Nephron progenitor cell (in vitro differentiated cells): ENCODE results near the gene VOPP1.

ENCODE experiments used
- DNase-seq: peaks from one replicate; pipeline ENCODE4 v3.0.0; 2021
- H3K27ac Mint-ChIP-seq: 2 replicates; pipeline ENCODE4 v1.8.0; 2021; ENCODE audit warnings: mild to moderate bottlenecking, moderate library complexity, mixed read lengths
- H3K27me3 Mint-ChIP-seq: 2 replicates; pipeline ENCODE4 v1.8.0; 2021; ENCODE audit warnings: mild to moderate bottlenecking, low read depth, mixed read lengths; ENCODE audit not compliant: poor library complexity
- H3K36me3 Mint-ChIP-seq: 2 replicates; pipeline ENCODE4 v1.8.0; 2021; ENCODE audit warnings: low read depth, mixed read lengths
- H3K4me1 Mint-ChIP-seq: 2 replicates; pipeline ENCODE4 v1.8.0; 2021; ENCODE audit warnings: mixed read lengths
- H3K4me3 Mint-ChIP-seq: 2 replicates; pipeline ENCODE4 v1.8.0; 2021; ENCODE audit warnings: mild to moderate bottlenecking, moderate library complexity, mixed read lengths
- H3K9me3 Mint-ChIP-seq: 2 replicates; pipeline ENCODE4 v1.8.0; 2021; ENCODE audit warnings: mild to moderate bottlenecking, moderate library complexity, mixed read lengths
- TF ChIP-seq, protein P1 (sequence below): fragments of 200-600 bp; sonication (generic); IDR thresholded peaks from 2 replicates; pipeline ENCODE4 v1.5.0; 2021; ENCODE audit warnings: antibody characterized with exemption

Gene VOPP1

GRCh38 chr7:55504967-55505658 is 67.2 kb downstream of the VOPP1 start:
- Mint-ChIP-seq H3K36me3 (no peaks in the 10 kb centered on the region), H3K4me1 (peaks cover 20% of the 10 kb centered on the region), H3K27me3 (no peaks in the 10 kb centered on the region), H3K4me3 (no peak overlapping the region), H3K27ac (peak overlapping the region; percentile 21), H3K9me3 (no peaks in the 10 kb centered on the region)
- DNase-seq: no peak
- TF ChIP-seq, protein P1, sequence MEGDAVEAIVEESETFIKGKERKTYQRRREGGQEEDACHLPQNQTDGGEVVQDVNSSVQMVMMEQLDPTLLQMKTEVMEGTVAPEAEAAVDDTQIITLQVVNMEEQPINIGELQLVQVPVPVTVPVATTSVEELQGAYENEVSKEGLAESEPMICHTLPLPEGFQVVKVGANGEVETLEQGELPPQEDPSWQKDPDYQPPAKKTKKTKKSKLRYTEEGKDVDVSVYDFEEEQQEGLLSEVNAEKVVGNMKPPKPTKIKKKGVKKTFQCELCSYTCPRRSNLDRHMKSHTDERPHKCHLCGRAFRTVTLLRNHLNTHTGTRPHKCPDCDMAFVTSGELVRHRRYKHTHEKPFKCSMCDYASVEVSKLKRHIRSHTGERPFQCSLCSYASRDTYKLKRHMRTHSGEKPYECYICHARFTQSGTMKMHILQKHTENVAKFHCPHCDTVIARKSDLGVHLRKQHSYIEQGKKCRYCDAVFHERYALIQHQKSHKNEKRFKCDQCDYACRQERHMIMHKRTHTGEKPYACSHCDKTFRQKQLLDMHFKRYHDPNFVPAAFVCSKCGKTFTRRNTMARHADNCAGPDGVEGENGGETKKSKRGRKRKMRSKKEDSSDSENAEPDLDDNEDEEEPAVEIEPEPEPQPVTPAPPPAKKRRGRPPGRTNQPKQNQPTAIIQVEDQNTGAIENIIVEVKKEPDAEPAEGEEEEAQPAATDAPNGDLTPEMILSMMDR: no peak

DNA sequence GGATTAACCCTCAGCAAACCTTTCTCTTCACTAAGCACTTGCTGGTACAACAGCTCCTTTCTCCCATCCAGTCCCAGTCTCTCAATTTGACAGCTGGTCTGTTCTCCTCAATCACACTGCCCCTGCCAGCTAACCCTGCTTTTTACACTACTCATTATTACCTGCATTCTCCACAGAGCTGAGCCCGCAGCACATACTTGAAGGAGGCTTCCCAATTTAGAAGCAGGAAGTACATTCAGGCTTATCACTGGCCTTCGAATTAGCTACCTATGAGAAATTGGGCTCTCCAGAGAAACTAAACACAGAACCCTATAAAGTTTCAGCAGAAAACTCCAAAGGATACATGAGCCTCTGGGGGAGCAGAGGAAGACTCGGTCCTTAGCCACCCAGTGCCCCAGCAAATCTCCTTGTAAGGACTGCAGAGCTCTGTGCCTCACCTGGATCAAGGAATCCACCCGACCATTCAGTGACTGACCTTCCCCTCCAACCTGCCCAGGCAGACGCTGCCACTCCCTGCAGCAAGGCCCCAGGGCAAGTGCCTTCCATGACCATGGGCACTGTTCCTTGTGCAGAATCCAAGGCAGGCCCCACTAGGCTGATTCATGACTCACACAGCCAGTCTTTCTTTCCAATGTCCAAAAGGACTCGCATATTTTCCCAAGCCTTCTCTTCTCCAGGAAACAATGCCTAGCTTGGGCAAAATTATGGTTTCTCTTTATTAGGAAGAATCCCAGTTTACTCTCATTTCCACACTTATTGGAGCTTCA is 68.0 kb downstream of the VOPP1 start:
- Mint-ChIP-seq H3K27ac (peak overlapping the region; percentile 55), H3K36me3 (no peaks in the 10 kb centered on the region), H3K4me1 (peaks cover 28% of the 10 kb centered on the region), H3K4me3 (no peak overlapping the region), H3K27me3 (peaks cover 3% of the 10 kb centered on the region), H3K9me3 (no peaks in the 10 kb centered on the region)
- TF ChIP-seq, protein P1: no peak
- DNase-seq: no peak

DNA sequence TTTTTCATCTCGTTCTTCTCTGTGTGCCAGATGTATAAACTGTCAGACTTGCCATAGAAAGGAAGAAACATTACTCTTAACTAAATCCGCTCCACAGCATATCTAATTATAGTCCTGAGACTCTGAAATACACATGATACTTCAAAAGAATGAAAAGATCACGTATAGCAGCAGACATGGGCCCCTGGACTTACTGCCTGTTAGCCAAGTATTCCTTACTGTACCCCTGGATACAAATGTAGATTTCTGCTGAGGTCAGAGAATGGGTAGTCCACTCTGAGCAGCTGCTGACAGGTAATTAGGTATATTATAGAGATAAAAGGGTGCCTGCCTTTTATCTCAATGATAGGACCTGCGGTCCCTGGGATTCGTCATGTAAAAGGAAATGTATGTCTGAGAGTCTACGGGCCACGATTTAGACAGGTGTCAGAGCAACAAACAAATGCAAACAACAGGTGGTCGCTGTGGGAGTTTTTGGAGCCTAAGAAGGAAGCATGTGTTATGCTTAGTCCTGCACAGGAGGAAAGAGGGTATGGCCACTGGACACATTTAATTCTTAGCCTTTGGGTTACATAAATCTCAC is 69.4 kb downstream of the VOPP1 start:
- peaks cover 34% of the 10 kb centered on the region for H3K4me1 Mint-ChIP-seq
- H3K4me3 Mint-ChIP-seq: no peak overlapping the region
- no peak overlapping the region for H3K27ac Mint-ChIP-seq
- no peak for DNase-seq
- TF ChIP-seq, protein P1: no peak
- H3K9me3 Mint-ChIP-seq: no peaks in the 10 kb centered on the region
- no peaks in the 10 kb centered on the region for H3K36me3 Mint-ChIP-seq
- H3K27me3 Mint-ChIP-seq: peaks cover 3% of the 10 kb centered on the region

GRCh38 chr7:55502124-55502857 is 70.0 kb downstream of the VOPP1 start:
- Mint-ChIP-seq H3K27me3 (peaks cover 3% of the 10 kb centered on the region), H3K4me3 (no peak overlapping the region), H3K36me3 (no peaks in the 10 kb centered on the region), H3K9me3 (no peaks in the 10 kb centered on the region), H3K4me1 (peaks cover 34% of the 10 kb centered on the region), H3K27ac (no peak overlapping the region)
- TF ChIP-seq, protein P1: no peak
- no peak for DNase-seq

DNA sequence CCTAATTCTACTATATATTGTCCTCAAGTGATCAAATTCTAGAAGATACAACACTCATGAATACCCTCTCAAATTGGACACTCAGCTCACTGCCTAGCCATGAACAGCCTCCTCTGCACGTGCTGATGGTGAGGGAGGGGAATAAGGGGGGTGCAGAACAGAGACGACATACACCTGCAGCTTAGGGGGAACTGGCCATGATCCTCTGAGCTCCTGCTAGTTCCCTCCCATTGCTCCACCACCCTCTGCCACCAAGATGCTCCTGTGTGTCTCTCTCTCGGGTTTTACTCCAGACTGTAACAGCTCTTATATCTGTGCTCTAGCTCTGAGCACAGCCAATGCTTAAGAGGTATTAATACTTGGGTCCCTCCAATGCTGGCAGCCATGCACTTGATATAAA is 70.7 kb downstream of the VOPP1 start:
- Mint-ChIP-seq H3K9me3 (no peaks in the 10 kb centered on the region), H3K4me3 (no peak overlapping the region)
- DNase-seq: no peak

More for the DNA sequence above, 70.7 kb downstream of the VOPP1 start:
- H3K4me1 Mint-ChIP-seq: peaks cover 34% of the 10 kb centered on the region
- TF ChIP-seq, protein P1: no peak
- peaks cover 3% of the 10 kb centered on the region for H3K27me3 Mint-ChIP-seq
- no peaks in the 10 kb centered on the region for H3K36me3 Mint-ChIP-seq
- no peak overlapping the region for H3K27ac Mint-ChIP-seq
